GM19438 (cell line): ENCODE results near the gene TBC1D2B.
"Not testable (repeated sequence)": the region's sequence is repeated elsewhere in the genome, so short reads cannot be mapped to it uniquely, and the experiment has no call there.

ENCODE experiments used
- ATAC-seq: cut with Tn5 transposase; IDR thresholded peaks from one replicate; pipeline ENCODE4 v1.9.1; 2021; ENCODE audit warnings: low read depth; ENCODE audit not compliant: unreplicated experiment

Gene TBC1D2B

DNA sequence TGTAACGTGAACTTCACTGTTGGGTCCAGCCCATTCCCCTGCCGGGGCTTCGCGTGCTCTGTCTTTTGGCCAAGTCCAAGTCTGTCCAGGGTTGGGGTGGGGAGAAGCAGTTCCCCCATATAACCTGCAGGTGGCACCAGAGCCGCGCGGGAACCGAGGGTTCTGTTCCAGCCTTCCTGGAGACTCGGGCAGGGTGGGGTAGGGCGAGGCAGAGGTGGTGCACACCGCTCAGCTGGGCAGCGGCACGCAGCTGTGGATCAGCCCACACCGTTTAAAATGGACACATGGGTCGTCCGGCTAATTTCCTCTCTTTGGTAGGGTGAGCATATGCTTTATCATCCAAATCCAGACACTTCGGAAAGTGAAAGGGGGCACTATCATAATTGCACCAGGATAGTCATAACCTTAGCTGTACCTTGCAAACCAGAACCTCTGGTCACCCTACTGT lies 118.1 kb downstream of the TBC1D2B start:
- ATAC-seq: peak; percentile 92

GRCh38 chr15:77958716-77959431 lies 118.6 kb downstream of the TBC1D2B start:
- ATAC-seq: not testable (repeated sequence)

- not testable (repeated sequence) for ATAC-seq
These were observed 119.5 kb downstream of the TBC1D2B start for GRCh38 chr15:77958021-77958420.

GRCh38 chr15:77953926-77954325 lies 123.6 kb downstream of the TBC1D2B start:
- ATAC-seq: peak; percentile 56

GRCh38 chr15:77952928-77953446 lies 124.5 kb downstream of the TBC1D2B start:
- ATAC-seq: not testable (repeated sequence)

DNA sequence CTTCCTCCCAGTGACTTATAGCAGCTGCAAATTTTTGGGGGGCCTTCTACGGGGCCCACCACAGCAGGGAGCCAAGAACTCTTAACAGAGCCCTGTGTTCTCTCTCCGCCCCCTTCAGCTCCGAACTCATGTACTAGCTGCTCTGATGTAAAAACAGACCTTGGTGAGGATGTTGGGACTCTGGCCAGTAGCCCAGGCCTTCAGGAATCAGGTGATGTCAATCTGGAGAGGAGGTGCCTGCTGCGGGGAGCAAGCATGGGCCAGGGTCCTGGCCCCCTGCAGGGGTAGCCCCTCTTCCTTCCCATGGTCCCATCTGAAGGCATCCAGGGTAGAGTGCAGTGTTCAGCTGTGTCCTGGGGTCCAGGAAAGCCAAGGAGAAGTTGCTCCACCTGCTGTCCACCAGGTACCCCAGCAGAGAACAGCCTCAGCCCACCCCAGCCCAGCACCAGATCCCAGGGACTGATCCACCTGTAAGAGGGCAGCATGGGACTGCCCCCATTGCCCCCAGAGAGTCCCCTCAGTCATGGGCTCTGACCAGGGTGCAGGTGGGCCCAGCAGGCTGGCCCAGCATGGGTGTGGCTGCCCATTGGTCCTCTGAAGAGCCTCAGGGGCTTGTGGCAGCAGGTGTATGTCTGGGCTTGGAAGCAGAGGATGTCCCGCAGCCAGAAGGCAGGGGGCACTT lies 126.3 kb downstream of the TBC1D2B start:
- not testable (repeated sequence) for ATAC-seq

DNA sequence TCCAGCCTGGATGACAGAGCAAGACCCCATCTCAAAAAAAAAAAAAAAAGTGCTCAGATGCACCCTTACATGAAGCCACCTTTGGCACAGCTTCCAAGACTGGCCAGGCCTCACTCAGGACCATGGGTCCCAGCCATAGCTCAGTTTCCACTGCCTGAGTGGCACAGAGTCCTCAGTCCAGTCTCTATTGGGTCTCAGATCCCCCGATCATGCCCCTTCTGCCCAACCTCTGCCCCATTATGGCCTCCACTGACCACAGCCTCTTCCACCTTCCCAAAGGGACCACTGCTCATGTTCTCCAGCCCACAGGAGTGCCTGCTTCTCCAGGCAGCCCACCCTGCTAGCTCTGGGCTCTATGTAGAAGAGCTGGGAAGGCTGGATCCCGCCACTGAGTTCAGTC lies 127.0 kb downstream of the TBC1D2B start:
- not testable (repeated sequence) for ATAC-seq

DNA sequence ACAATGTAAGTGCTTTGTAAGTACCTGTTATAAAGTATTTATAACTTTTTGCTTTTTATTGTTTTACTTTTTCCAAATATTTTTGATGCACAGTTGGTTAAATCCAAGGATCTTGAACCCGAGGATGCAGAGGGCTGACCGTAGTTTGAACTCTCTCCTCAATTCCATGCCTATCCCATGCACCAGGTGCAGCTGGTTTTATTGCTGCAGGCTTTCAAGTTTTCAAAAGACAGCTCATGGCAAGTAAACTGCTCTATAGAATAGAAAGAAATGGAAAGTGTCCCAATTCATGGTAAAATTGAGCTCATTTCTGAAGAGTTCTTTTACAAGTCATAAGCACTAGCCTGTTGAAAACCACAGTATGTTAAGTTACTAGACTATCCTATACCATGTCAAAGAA lies 131.9 kb downstream of the TBC1D2B start:
- ATAC-seq: no peak
